ENCODE data around the gene GPC5. TPM values are rescaled to one million over a fixed set of nuclear protein-coding genes. Genes with fewer than 3 reads are reported as not detected.
"Not testable (repeated sequence)": the region's sequence is repeated elsewhere in the genome, so short reads cannot be mapped to it uniquely, and the experiment has no call there.

Gene GPC5
- total RNA-seq, 1 experiment from 2014 or later = 0.11 TPM

- DNase-seq (ENCODE audit: low read depth) = no peak
Measured at GRCh38 chr13:91648012-91648411, 249.6 kb downstream of the GPC5 start.

GRCh38 chr13:91649456-91649855 is 251.0 kb downstream of the GPC5 start:
- no peak for DNase-seq (ENCODE audit: low read depth)

GRCh38 chr13:91652404-91653301 is 254.2 kb downstream of the GPC5 start:
- no peak for DNase-seq (ENCODE audit: low read depth)

GRCh38 chr13:91655731-91656130 is 257.3 kb downstream of the GPC5 start:
- no peak for DNase-seq (ENCODE audit: low read depth)

GRCh38 chr13:91657283-91657682 is 258.9 kb downstream of the GPC5 start:
- DNase-seq (ENCODE audit: low read depth) = no peak

GRCh38 chr13:91659256-91660075 is 261.0 kb downstream of the GPC5 start:
- DNase-seq (ENCODE audit: low read depth) = no peak

- no peak for DNase-seq (ENCODE audit: low read depth)
Measured at GRCh38 chr13:91660076-91660415, 261.6 kb downstream of the GPC5 start.

- no peak for DNase-seq (ENCODE audit: low read depth)
Measured at GRCh38 chr13:91661692-91662490, 263.5 kb downstream of the GPC5 start.

GRCh38 chr13:91664039-91664438 is 265.6 kb downstream of the GPC5 start:
- DNase-seq (ENCODE audit: low read depth) = no peak

- DNase-seq (ENCODE audit: low read depth) = no peak
Measured at GRCh38 chr13:91667486-91667885, 269.1 kb downstream of the GPC5 start.

GRCh38 chr13:91668866-91669495 is 270.6 kb downstream of the GPC5 start:
- DNase-seq (ENCODE audit: low read depth) = no peak

- not testable (repeated sequence) for DNase-seq (ENCODE audit: low read depth)
Measured at GRCh38 chr13:91674347-91674746, 275.9 kb downstream of the GPC5 start.

GRCh38 chr13:91684746-91685145 is 286.3 kb downstream of the GPC5 start:
- DNase-seq (ENCODE audit: low read depth) = no peak

- DNase-seq (ENCODE audit: low read depth) = no peak
Measured at GRCh38 chr13:91690944-91691343, 292.5 kb downstream of the GPC5 start.

GRCh38 chr13:91693466-91693865 is 295.0 kb downstream of the GPC5 start:
- DNase-seq (ENCODE audit: low read depth) = no peak

GRCh38 chr13:91698308-91698707 is 299.9 kb downstream of the GPC5 start:
- DNase-seq (ENCODE audit: low read depth) = no peak

GRCh38 chr13:91698767-91699166 is 300.3 kb downstream of the GPC5 start:
- no peak for DNase-seq (ENCODE audit: low read depth)

- DNase-seq (ENCODE audit: low read depth) = no peak
Measured at GRCh38 chr13:91699863-91700262, 301.4 kb downstream of the GPC5 start.

GRCh38 chr13:91701975-91702374 is 303.6 kb downstream of the GPC5 start:
- DNase-seq (ENCODE audit: low read depth) = no peak

GRCh38 chr13:91702411-91702810 is 304.0 kb downstream of the GPC5 start:
- no peak for DNase-seq (ENCODE audit: low read depth)

GRCh38 chr13:91704398-91704797 is 306.0 kb downstream of the GPC5 start:
- no peak for DNase-seq (ENCODE audit: low read depth)
